DMS53 (cell line): ENCODE data around the gene CKAP5.

ENCODE experiments used
- DNase-seq: peaks from one replicate; lab custom pipeline; 2025; lab: John Stamatoyannopoulos, UW

CKAP5 gene

DNA sequence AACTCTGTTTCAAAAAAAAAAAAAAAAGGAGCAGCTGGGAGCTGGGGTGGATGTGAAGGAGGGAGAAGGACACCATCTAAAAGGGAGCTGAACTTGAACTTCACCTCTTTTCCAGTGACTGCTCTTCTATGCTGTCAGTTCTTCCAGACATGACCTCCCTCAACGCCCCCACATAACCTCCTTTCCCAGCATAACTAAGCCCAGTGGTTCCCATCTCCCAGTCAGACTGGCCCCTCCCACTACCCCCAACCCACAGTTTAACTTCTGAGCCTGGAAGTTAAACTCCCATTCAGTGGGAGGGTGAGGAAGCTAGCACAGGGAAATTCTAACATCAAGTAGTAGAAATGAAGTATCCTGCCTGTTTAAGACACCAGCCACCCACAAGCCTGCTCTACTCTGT lies 147.5 kb downstream of the CKAP5 start:
- no peak for DNase-seq

DNA sequence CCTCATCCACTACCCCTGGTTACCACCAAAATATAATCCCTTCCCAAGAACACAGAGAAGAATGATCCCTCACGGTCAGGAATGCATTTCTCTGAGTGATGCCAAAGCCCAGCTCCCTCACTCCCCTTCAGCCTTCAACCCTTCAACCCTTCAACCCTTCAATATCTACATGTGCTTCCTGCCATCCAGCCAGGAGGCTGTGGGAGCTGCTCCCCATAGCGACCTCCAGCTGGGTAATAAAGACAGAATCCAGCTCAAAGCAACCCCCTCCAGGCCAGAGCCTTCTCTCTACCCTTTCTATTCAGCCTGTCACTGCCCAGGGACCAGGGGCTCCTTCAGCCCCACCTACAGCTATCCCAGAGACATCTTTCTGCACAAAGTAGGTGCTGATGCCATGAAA lies 148.4 kb downstream of the CKAP5 start:
- DNase-seq, result no peak

DNA sequence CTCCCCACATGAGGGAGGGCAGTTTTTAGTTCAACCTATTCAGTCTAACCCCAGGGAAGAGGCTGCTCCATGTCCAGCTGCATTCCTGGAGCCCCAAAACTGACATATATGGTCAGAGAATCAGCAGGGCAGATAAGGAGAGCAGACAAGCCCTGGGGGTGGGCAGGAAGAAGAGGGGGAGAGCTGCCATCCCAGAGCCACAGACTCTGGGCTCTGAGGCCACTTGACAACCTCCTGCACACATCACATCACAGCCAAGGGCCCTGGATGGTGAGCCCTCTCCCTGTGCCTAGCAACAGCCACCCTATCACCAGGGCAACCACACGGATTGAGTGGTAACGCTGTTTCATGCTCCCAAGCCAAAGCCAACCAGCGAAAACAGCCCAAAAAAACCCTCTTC lies 148.8 kb downstream of the CKAP5 start:
- peak; percentile 14 for DNase-seq

DNA sequence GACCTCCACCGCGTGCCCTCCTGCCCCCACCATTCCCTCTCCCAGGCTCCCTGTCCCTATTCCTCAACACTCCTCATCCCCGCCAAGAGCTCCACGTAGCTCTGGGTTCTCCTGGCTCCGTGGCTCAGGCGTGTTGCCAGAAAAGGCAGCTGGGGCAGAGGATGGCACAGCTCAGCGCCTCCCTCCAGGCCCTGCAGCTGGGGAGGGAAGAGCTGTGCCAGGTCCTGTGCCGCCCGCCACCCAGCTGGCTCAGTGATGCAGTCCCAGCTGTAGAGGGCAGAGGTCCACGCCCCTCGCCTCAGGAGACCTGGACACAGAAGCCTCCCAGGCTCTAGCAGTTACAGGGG lies 149.9 kb downstream of the CKAP5 start:
- DNase-seq, result no peak

DNA sequence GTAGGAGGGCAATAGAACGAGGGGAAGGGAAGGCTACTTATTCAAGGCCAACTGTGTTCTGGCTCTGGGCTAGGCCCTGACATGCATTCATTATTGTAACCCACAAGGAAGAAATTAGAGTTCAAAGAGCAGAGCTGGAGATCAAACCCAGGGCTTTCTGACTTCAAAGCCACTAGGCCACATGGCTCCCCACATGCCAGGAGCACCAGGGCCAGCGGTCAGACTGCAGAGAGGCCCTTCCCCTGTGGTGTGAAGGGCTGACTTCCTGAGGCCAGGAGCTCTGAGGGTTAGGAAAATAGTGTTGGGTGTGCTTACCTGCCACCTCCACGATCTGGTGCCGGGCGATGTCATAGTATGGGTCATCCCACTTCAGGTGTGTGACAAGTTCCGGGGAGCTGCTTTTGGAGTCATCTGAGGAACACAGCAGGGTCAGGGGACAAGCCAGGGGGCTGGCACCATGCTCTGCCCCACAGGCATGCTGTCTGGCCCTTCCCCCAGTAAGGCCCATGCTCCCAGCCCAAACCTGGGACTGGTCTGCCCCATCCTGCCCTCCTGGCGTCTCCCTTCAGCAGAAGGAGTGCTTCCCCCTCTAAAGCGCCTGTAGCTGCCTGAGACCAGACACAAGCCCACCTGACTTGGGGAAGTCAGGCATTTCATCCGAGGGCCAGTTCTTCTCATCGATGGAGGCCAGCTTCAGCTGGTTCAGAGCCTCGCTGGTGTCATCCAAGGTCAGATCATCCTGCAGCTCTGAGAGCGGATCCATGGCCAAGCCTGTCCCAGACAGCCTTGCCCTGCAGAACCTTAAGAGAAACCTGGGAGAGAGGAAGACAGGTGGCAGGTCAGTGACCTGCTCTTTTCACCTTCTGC lies 150.5 kb downstream of the CKAP5 start:
- no peak for DNase-seq

DNA sequence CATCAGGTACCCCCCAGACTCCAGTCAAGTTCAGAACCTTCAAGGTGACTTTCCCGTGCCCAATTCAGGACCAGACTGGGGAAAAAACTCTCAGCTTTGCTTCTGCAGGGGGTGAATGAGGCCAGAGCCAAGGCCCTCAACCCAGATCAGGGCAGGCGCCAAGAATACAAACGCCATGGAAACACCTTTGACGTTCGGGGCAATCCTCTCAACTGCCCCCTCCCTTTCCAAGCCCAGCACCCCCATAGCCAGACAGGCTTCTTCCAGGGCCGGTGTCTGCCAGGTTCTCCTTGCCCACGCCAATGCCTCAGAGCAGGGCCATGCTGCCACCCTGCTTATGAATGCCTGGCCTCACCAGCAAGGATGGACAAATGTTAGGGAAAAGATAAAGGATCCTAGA lies 151.5 kb downstream of the CKAP5 start:
- DNase-seq, result no peak

DNA sequence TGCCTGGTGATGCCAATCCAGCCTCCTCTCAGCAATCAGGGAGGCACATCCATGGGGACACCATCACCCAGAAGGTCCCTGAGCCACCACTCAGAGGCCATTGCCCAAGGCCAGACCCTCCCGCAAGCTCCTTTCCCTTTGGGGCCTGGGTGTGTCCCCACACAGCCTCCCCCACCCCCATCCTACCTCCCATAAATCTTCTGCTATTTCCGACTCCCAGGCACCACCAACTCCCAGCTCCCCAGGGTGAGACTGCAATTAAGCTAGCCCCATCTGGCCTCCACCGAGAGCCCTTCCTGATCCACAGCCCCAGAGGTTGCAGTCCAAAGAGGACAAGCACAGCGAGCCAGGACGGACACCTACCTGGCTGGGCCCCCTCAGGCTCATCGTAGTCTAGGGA lies 152.0 kb downstream of the CKAP5 start:
- no peak for DNase-seq

DNA sequence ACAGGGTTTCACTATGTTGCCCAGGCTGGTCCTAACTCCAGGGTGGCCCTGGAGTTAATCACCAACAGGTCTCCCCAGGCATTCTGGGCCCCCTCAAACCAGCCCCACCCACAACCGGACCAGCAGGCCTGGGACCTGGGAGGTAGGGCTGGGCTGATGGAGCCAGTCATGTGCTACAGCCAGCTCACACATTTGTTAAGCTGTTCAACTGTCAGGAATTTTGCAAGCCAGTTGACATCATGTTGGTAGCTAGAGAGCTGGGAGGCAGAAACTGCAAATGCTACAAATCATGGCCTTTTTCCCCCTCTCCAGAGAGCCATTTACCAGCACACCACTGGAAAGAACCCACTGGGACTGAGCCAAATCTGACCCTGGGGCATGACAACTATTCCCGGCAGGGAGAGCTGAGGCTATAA lies 152.5 kb downstream of the CKAP5 start:
- no peak for DNase-seq
